ENCODE data around the gene PHF21B.

Gene PHF21B

GRCh38 chr22:44840611-44841322, 169.0 kb downstream of the PHF21B start:
- Mint-ChIP-seq H3K4me1 (no peaks in the 10 kb centered on the region), H3K4me3 (no peak overlapping the region), H3K9me3 (peaks cover 9 to 22% of the 10 kb centered on the region in 2 donors), H3K27me3 (peaks cover 22% of the 10 kb centered on the region), H3K27ac (no peak overlapping the region)
- ATAC-seq (no peak), DNase-seq (no peak)

GRCh38 chr22:44839721-44840120, 170.1 kb downstream of the PHF21B start:
- peaks cover 22% of the 10 kb centered on the region for H3K27me3 Mint-ChIP-seq

GRCh38 chr22:44839061-44839460, 170.7 kb downstream of the PHF21B start:
- Mint-ChIP-seq H3K9me3 (peaks cover 13 to 19% of the 10 kb centered on the region in 2 donors), H3K27ac (no peak overlapping the region), H3K27me3 (peaks cover 25% of the 10 kb centered on the region), H3K4me3 (no peak overlapping the region), H3K4me1 (no peaks in the 10 kb centered on the region)
- DNase-seq = no peak
- ATAC-seq = no peak

More at GRCh38 chr22:44839721-44840120, 170.1 kb downstream of the PHF21B start:
- H3K9me3 Mint-ChIP-seq = peaks cover 11 to 19% of the 10 kb centered on the region in 2 donors
- no peak for ATAC-seq
- no peak overlapping the region for H3K27ac Mint-ChIP-seq
- no peaks in the 10 kb centered on the region for H3K4me1 Mint-ChIP-seq
- DNase-seq = no peak
- no peak overlapping the region for H3K4me3 Mint-ChIP-seq

GRCh38 chr22:44838316-44839016, 171.3 kb downstream of the PHF21B start:
- H3K27me3 Mint-ChIP-seq = peaks cover 31% of the 10 kb centered on the region
- H3K4me1 Mint-ChIP-seq = no peaks in the 10 kb centered on the region
- peak overlapping the region in 1 of 2 donors; percentile 84 for H3K27ac Mint-ChIP-seq
- DNase-seq (no peak), ATAC-seq (no peak)
- no peak overlapping the region for H3K4me3 Mint-ChIP-seq
- peaks cover 13 to 18% of the 10 kb centered on the region in 2 donors for H3K9me3 Mint-ChIP-seq

GRCh38 chr22:44837481-44837880, 172.3 kb downstream of the PHF21B start:
- DNase-seq = no peak
- H3K27ac Mint-ChIP-seq = no peak overlapping the region
- H3K9me3 Mint-ChIP-seq = peaks cover 13 to 18% of the 10 kb centered on the region in 2 donors
- no peaks in the 10 kb centered on the region for H3K4me1 Mint-ChIP-seq
- H3K27me3 Mint-ChIP-seq = peaks cover 41% of the 10 kb centered on the region
- H3K4me3 Mint-ChIP-seq = no peak overlapping the region
- ATAC-seq = no peak

GRCh38 chr22:44834065-44834464, 175.7 kb downstream of the PHF21B start:
- Mint-ChIP-seq H3K27me3 (peaks cover 26% of the 10 kb centered on the region), H3K27ac (no peak overlapping the region), H3K4me1 (no peaks in the 10 kb centered on the region), H3K4me3 (no peak overlapping the region), H3K9me3 (peaks cover 13 to 18% of the 10 kb centered on the region in 2 donors)
- no peak for DNase-seq
- no peak for ATAC-seq

GRCh38 chr22:44831885-44832284, 177.9 kb downstream of the PHF21B start:
- no peak for DNase-seq
- Mint-ChIP-seq H3K4me3 (no peak overlapping the region), H3K27ac (peak overlapping the region in 1 of 2 donors; percentile 25), H3K9me3 (peaks cover 13 to 18% of the 10 kb centered on the region in 2 donors), H3K27me3 (peaks cover 31% of the 10 kb centered on the region), H3K4me1 (peaks cover 6% of the 10 kb centered on the region)
- no peak for ATAC-seq
